OCI-LY7 (cell line): ENCODE results near the gene F2.

Experiments used
- EZH2phosphoT487 ChIP-seq: fragments of 200-600 bp; sonication (generic); IDR thresholded peaks from 2 replicates; pipeline ENCODE4 v1.6.1; 2018; ENCODE audit warnings: low read depth, borderline replicate concordance, mild to moderate bottlenecking, mixed run types, antibody characterized with exemption, low read length, moderate library complexity, mixed read lengths
- TF ChIP-seq, protein P1 (sequence below): fragments of 200-600 bp; sonication (generic); conservative IDR thresholded peaks from 2 replicates; pipeline ENCODE4 v1.5.1; 2014; ENCODE audit warnings: mild to moderate bottlenecking, antibody characterized with exemption, low read length, moderate library complexity, mixed read lengths

- TF ChIP-seq, protein P1, sequence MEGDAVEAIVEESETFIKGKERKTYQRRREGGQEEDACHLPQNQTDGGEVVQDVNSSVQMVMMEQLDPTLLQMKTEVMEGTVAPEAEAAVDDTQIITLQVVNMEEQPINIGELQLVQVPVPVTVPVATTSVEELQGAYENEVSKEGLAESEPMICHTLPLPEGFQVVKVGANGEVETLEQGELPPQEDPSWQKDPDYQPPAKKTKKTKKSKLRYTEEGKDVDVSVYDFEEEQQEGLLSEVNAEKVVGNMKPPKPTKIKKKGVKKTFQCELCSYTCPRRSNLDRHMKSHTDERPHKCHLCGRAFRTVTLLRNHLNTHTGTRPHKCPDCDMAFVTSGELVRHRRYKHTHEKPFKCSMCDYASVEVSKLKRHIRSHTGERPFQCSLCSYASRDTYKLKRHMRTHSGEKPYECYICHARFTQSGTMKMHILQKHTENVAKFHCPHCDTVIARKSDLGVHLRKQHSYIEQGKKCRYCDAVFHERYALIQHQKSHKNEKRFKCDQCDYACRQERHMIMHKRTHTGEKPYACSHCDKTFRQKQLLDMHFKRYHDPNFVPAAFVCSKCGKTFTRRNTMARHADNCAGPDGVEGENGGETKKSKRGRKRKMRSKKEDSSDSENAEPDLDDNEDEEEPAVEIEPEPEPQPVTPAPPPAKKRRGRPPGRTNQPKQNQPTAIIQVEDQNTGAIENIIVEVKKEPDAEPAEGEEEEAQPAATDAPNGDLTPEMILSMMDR = no peak
- no peak for TF ChIP-seq EZH2phosphoT487
Measured at GRCh38 chr11:46778416-46778815, 59.4 kb downstream of the F2 start.
